Mesothelial cell of epicardium (in vitro differentiated cells): Measurements from ENCODE around the gene TNNT2. TPM values are rescaled to one million over a fixed set of nuclear protein-coding genes. Genes with fewer than 3 reads are reported as not detected.

Experiments used
- DNase-seq, 2 experiments: peaks; one replicate each; pipeline ENCODE4 v3.0.0; 2021; ENCODE audit warnings: low spot score in 2 of 2; ENCODE audit not compliant: unreplicated experiment in 2 of 2
- H3K27ac Mint-ChIP-seq: 2 replicates; pipeline ENCODE4 v1.8.0; 2021; ENCODE audit warnings: mixed read lengths
- H3K27me3 Mint-ChIP-seq: 2 replicates; pipeline ENCODE4 v1.8.0; 2021; ENCODE audit warnings: low read depth, mixed read lengths
- H3K36me3 Mint-ChIP-seq: 2 replicates; pipeline ENCODE4 v1.8.0; 2021; ENCODE audit warnings: mixed read lengths
- H3K4me1 Mint-ChIP-seq: 2 replicates; pipeline ENCODE4 v1.8.0; 2021; ENCODE audit warnings: mixed read lengths
- H3K4me3 Mint-ChIP-seq: 2 replicates; pipeline ENCODE4 v1.8.0; 2021; ENCODE audit warnings: mild to moderate bottlenecking, moderate library complexity, mixed read lengths
- H3K9me3 Mint-ChIP-seq: 2 replicates; pipeline ENCODE4 v1.8.0; 2021; ENCODE audit warnings: mixed read lengths
- total RNA-seq: library from RNA; stranded (reverse); gene quantifications from 3 replicates; pipeline ENCODE4 v1.2.1, GENCODE V29; 2021
- TF ChIP-seq, protein P1 (sequence below): fragments of 200-600 bp; sonication (generic); IDR thresholded peaks from one replicate; pipeline ENCODE4 v1.5.0; 2021; ENCODE audit warnings: antibody characterized with exemption; ENCODE audit not compliant: unreplicated experiment

TNNT2 gene
- total RNA-seq, 1 donor from 2014 or later, result 37.1 TPM

DNA sequence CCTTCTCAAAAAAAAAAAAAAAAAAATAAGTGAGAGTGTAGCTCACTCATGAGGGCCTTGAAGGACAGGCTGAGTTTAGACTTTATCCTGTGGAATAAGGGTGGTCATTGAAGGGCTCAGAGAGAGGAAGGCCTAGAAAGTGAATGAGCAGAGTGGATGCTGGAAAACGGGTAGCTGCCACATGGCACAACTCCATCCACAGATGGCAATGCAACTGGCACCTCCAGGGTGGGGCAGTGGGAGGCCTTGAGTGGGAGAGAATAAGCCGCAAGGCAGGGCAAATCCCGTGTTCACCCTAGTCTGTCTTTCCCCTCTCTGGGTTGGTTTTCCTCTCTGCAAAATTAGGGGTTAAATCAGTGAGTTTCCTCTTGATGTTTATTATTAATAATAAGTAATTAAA, 41.0 kb upstream of the TNNT2 start:
- Mint-ChIP-seq H3K27me3 (no peaks in the 10 kb centered on the region), H3K4me3 (no peak overlapping the region), H3K27ac (no peak overlapping the region), H3K9me3 (no peaks in the 10 kb centered on the region), H3K4me1 (peaks cover 33% of the 10 kb centered on the region), H3K36me3 (no peaks in the 10 kb centered on the region)
- no peak for DNase-seq
- TF ChIP-seq, protein P1, sequence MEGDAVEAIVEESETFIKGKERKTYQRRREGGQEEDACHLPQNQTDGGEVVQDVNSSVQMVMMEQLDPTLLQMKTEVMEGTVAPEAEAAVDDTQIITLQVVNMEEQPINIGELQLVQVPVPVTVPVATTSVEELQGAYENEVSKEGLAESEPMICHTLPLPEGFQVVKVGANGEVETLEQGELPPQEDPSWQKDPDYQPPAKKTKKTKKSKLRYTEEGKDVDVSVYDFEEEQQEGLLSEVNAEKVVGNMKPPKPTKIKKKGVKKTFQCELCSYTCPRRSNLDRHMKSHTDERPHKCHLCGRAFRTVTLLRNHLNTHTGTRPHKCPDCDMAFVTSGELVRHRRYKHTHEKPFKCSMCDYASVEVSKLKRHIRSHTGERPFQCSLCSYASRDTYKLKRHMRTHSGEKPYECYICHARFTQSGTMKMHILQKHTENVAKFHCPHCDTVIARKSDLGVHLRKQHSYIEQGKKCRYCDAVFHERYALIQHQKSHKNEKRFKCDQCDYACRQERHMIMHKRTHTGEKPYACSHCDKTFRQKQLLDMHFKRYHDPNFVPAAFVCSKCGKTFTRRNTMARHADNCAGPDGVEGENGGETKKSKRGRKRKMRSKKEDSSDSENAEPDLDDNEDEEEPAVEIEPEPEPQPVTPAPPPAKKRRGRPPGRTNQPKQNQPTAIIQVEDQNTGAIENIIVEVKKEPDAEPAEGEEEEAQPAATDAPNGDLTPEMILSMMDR, result no peak

DNA sequence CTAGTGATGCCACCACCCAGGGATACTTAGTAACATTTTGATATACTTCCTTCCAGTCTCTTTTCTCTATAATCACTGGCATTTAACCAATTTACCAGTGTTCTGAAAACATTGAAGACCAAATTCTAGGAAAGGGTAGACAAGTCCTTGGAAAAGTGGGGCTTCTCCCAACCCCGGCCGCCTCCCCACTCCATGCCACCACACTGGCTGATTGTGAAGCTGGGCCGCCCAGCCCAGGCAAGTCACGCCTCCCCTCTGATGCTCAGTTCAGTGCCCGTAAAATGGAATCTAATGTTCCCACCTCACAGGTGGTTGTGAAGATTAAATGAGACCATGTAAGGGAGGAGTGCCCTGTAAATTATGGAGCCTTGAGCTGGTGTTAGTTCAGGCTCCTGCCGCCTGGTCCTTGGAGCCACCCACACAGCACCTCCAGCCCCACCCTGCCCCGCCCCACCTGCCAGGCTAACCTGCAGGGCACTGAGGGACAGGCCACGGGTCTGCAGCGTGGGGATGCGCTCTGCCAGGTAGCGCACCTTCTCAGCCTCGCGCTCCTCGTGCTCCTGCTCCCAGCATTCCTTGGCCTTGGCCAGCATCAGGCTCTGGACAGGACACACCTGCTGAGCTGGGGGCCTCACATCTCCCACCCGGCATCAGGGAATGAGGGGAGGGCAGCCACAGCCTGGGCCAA, 36.7 kb upstream of the TNNT2 start:
- no peak overlapping the region for H3K4me3 Mint-ChIP-seq
- H3K36me3 Mint-ChIP-seq, result no peaks in the 10 kb centered on the region
- DNase-seq, result no peak
- no peaks in the 10 kb centered on the region for H3K9me3 Mint-ChIP-seq
- TF ChIP-seq, protein P1, result no peak
- no peaks in the 10 kb centered on the region for H3K27me3 Mint-ChIP-seq
- no peak overlapping the region for H3K27ac Mint-ChIP-seq
- H3K4me1 Mint-ChIP-seq, result peaks cover 6% of the 10 kb centered on the region

DNA sequence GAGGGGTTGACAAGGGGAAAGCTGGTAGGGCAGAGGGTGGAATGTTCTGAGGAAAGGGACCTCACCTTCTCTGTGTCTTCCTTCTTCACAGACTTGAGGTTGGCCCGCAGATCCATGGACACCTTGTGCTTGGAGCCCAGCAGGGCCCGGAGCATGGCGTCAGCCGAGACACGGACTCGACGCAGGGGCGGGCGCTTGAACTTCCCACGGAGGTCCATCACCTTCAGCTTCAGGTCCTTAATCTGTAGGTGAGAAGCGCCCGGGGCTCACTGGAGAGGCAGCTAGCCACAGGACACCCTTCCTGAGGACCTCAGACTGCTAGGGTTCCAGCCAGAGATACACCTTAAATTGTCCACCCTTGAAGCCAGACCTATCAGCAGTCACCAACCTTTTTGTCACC, 33.8 kb upstream of the TNNT2 start:
- Mint-ChIP-seq H3K4me1 (peaks cover 5% of the 10 kb centered on the region), H3K27ac (no peak overlapping the region), H3K36me3 (no peaks in the 10 kb centered on the region), H3K4me3 (no peak overlapping the region), H3K9me3 (no peaks in the 10 kb centered on the region), H3K27me3 (no peaks in the 10 kb centered on the region)
- TF ChIP-seq, protein P1, result no peak
- no peak for DNase-seq

DNA sequence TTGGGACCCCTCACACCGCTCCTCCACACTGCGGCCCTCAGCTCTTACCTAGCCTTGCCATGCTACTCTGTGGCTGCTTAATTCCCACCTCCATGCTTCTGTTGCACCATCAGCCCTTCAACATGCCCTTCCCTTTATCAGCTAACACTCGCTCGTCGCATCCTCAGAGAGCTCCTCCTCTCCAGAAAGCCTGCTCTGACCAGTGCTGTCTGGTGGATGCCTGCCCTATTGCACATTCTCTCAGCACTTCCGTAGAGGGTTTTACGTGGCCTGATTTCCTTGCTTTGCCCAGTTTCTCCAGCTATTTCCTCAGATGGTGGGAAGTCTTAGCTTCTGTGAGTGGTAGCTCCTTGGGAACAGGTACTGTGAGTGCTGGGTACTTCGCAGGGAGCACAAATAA, 32.0 kb upstream of the TNNT2 start:
- no peaks in the 10 kb centered on the region for H3K27me3 Mint-ChIP-seq

DNA sequence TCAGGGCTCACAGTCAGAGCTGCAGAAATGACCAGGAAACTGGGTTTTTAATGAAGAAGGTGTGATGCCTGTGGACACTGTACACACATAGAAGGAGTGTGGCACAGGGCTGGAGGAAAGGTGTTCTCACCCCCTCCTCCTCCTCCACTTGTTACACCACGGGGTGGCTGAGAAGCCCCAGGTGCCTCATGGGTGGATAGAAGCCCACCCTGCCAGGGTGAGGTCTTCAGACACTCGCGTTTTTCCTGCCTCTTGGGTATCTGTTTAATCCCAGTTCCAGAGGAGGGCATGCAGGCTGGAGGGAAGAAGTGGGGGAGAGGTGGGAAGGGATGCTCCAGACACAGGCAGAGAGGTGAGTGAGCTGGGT, 31.3 kb upstream of the TNNT2 start:
- no peak overlapping the region for H3K27ac Mint-ChIP-seq
- no peak overlapping the region for H3K4me3 Mint-ChIP-seq
- H3K4me1 Mint-ChIP-seq, result peaks cover 5% of the 10 kb centered on the region
- H3K9me3 Mint-ChIP-seq, result no peaks in the 10 kb centered on the region
- no peaks in the 10 kb centered on the region for H3K36me3 Mint-ChIP-seq
- no peak for DNase-seq
- H3K27me3 Mint-ChIP-seq, result no peaks in the 10 kb centered on the region
- TF ChIP-seq, protein P1, result no peak

More for the DNA sequence above, 32.0 kb upstream of the TNNT2 start:
- H3K36me3 Mint-ChIP-seq, result no peaks in the 10 kb centered on the region
- TF ChIP-seq, protein P1, result no peak
- H3K4me3 Mint-ChIP-seq, result no peak overlapping the region
- H3K4me1 Mint-ChIP-seq, result peaks cover 5% of the 10 kb centered on the region
- no peak overlapping the region for H3K27ac Mint-ChIP-seq
- DNase-seq, result no peak
- no peaks in the 10 kb centered on the region for H3K9me3 Mint-ChIP-seq
